Astrocyte (in vitro differentiated cells and primary cell): ENCODE data around the gene ATP6V1F. TPM values are rescaled to one million over a fixed set of nuclear protein-coding genes. Genes with fewer than 3 reads are reported as not detected.

Source experiments
- DNase-seq: peaks from one replicate; pipeline ENCODE4 v3.0.0-alpha.2; 2010; ENCODE audit warnings: low read depth
- FAIRE-seq: peaks from 2 replicates; lab custom pipeline; 2011; peaks lifted over from hg19 to GRCh38; lab: Jason Lieb, UNC
- H2AFZ ChIP-seq: 2 replicates; pipeline ENCODE4 v1.6.0; 2012; ENCODE audit warnings: low read depth, low read length, inconsistent platforms
- H3K27ac ChIP-seq: 2 replicates; pipeline ENCODE4 v1.5.1; 2011; ENCODE audit warnings: low read depth, low read length, inconsistent platforms
- H3K27me3 ChIP-seq: 2 replicates; pipeline ENCODE4 v1.6.0; 2011; ENCODE audit warnings: low read length, inconsistent platforms; ENCODE audit not compliant: insufficient read depth
- H3K36me3 ChIP-seq: 2 replicates; pipeline ENCODE4 v1.5.1; 2011; ENCODE audit warnings: low read length, inconsistent platforms; ENCODE audit not compliant: insufficient read depth
- H3K4me1 ChIP-seq: 2 replicates; pipeline ENCODE4 v1.5.1; 2011; ENCODE audit warnings: low read length, inconsistent platforms; ENCODE audit not compliant: insufficient read depth
- H3K4me2 ChIP-seq: 2 replicates; pipeline ENCODE4 v1.6.0; 2012; ENCODE audit warnings: low read length, inconsistent platforms
- H3K4me3 ChIP-seq: 2 replicates; pipeline ENCODE4 v1.5.1; 2011; ENCODE audit warnings: low read depth, mild to moderate bottlenecking, low read length, inconsistent platforms; ENCODE audit not compliant: insufficient read depth
- H3K79me2 ChIP-seq: 2 replicates; pipeline ENCODE4 v1.6.0; 2012; ENCODE audit warnings: mild to moderate bottlenecking, low read length, inconsistent platforms; ENCODE audit not compliant: insufficient read depth
- H3K9ac ChIP-seq: 2 replicates; pipeline ENCODE4 v1.6.0; 2012; ENCODE audit warnings: mild to moderate bottlenecking, low read length, inconsistent platforms
- H3K9me3 ChIP-seq: 2 replicates; pipeline ENCODE4 v1.5.1; 2012; ENCODE audit warnings: low read depth, mild to moderate bottlenecking, low read length, inconsistent platforms; ENCODE audit not compliant: insufficient read depth
- H4K20me1 ChIP-seq: 2 replicates; pipeline ENCODE4 v1.6.0; 2012; ENCODE audit warnings: low read length, inconsistent platforms; ENCODE audit not compliant: insufficient read depth
- H3K27ac Mint-ChIP-seq: one replicate; pipeline ENCODE4 v1.8.0; 2021; ENCODE audit warnings: mild to moderate bottlenecking, mixed read lengths; ENCODE audit not compliant: unreplicated experiment
- H3K27me3 Mint-ChIP-seq: one replicate; pipeline ENCODE4 v1.8.0; 2021; ENCODE audit warnings: low read depth, mixed read lengths; ENCODE audit not compliant: unreplicated experiment
- H3K36me3 Mint-ChIP-seq: one replicate; pipeline ENCODE4 v1.8.0; 2021; ENCODE audit warnings: low read depth, mixed read lengths; ENCODE audit not compliant: unreplicated experiment
- H3K4me1 Mint-ChIP-seq: one replicate; pipeline ENCODE4 v1.8.0; 2021; ENCODE audit warnings: low read depth, mixed read lengths; ENCODE audit not compliant: unreplicated experiment
- H3K4me3 Mint-ChIP-seq: one replicate; pipeline ENCODE4 v1.8.0; 2021; ENCODE audit warnings: mild to moderate bottlenecking, moderate library complexity, mixed read lengths; ENCODE audit not compliant: unreplicated experiment
- H3K9me3 Mint-ChIP-seq: one replicate; pipeline ENCODE4 v1.8.0; 2021; ENCODE audit warnings: mild to moderate bottlenecking, mixed read lengths; ENCODE audit not compliant: unreplicated experiment
- CTCF ChIP-seq: IDR thresholded peaks from 2 replicates; pipeline ENCODE4 v1.5.1; 2011; ENCODE audit warnings: low read depth, mild to moderate bottlenecking, inconsistent platforms, low read length, moderate library complexity; ENCODE audit not compliant: insufficient read depth
- EZH2 ChIP-seq: IDR thresholded peaks from 2 replicates; pipeline ENCODE4 v1.6.1; 2012; ENCODE audit warnings: mild to moderate bottlenecking, low read length, inconsistent platforms; ENCODE audit not compliant: insufficient read depth
- total RNA-seq: library from RNA; stranded (reverse); gene quantifications from 2 replicates; pipeline ENCODE4 v1.2.1, GENCODE V29; 2021

ATP6V1F gene
- total RNA-seq, 1 donor from 2014 or later = 193 TPM

DNA sequence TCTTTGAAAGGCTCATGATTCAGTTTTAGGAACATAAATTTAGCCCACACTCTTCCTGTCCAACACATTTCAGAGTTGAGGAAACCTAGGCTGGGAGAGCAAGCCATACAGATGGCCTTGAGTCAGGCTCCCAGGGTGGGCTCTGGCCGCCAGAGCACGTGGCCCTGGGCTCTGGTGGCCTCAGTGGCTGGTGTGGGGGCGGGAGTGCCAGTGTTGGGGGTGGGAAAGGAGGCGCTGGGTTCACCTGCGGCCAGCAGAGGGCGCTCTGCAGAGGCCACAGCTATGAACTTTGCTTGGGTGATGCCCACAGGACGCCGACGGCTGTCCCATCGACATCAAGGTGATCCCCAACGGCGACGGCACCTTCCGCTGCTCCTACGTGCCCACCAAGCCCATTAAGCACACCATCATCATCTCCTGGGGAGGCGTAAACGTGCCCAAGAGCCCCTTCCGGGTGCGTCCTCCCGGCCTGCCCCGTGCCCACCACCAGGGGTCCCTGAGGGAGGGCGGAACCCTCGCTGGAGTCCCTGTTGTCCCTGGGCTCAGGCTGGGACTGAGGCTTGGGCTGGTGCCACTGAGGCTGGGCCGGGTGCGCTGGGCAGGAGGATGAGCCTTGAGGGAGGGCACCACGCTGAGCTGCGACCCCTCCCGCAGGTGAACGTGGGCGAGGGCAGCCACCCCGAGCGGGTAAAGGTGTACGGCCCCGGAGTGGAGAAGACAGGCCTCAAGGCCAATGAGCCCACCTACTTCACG is 20.6 kb upstream of the ATP6V1F start:
- peak overlapping the region; percentile 8 for H3K9ac ChIP-seq
- H3K79me2 ChIP-seq = peaks cover 52% of the 10 kb centered on the region
- H3K4me3 ChIP-seq = no peak overlapping the region
- Mint-ChIP-seq H3K9me3 (no peaks in the 10 kb centered on the region), H3K4me3 (no peak overlapping the region), H3K27ac (no peak overlapping the region), H3K27me3 (no peaks in the 10 kb centered on the region), H3K4me1 (no peaks in the 10 kb centered on the region), H3K36me3 (peaks cover 15% of the 10 kb centered on the region)
- no peak overlapping the region for H2AFZ ChIP-seq
- H3K4me2 ChIP-seq = no peak overlapping the region
- H3K4me1 ChIP-seq = peaks cover 11% of the 10 kb centered on the region
- no peak overlapping the region for H3K27ac ChIP-seq
- peaks cover 79% of the 10 kb centered on the region for H3K36me3 ChIP-seq
- TF ChIP-seq EZH2 (no peak), CTCF (peak; percentile 23)
- H4K20me1 ChIP-seq = peaks cover 97% of the 10 kb centered on the region
- no peaks in the 10 kb centered on the region for H3K9me3 ChIP-seq
- peak; percentile 32 for DNase-seq
- H3K27me3 ChIP-seq = no peaks in the 10 kb centered on the region
- no peak for FAIRE-seq

GRCh38 chr7:128842674-128843641 is 19.7 kb upstream of the ATP6V1F start:
- H3K27me3 Mint-ChIP-seq = no peaks in the 10 kb centered on the region
- no peaks in the 10 kb centered on the region for H3K9me3 ChIP-seq
- TF ChIP-seq EZH2 = no peak
- TF ChIP-seq CTCF = no peak
- H3K27me3 ChIP-seq = no peaks in the 10 kb centered on the region
- no peak overlapping the region for H3K9ac ChIP-seq
- H3K27ac ChIP-seq = no peak overlapping the region
- H3K4me3 Mint-ChIP-seq = no peak overlapping the region
- no peak for FAIRE-seq
- no peak for DNase-seq
- no peak overlapping the region for H3K4me2 ChIP-seq
- H3K4me1 Mint-ChIP-seq = no peaks in the 10 kb centered on the region
- H3K36me3 ChIP-seq = peaks cover 78% of the 10 kb centered on the region
- H3K4me1 ChIP-seq = peaks cover 11% of the 10 kb centered on the region
- no peak overlapping the region for H3K27ac Mint-ChIP-seq
- H4K20me1 ChIP-seq = peaks cover 97% of the 10 kb centered on the region
- H3K9me3 Mint-ChIP-seq = no peaks in the 10 kb centered on the region
- no peak overlapping the region for H2AFZ ChIP-seq
- peaks cover 15% of the 10 kb centered on the region for H3K36me3 Mint-ChIP-seq
- no peak overlapping the region for H3K4me3 ChIP-seq
- peaks cover 44% of the 10 kb centered on the region for H3K79me2 ChIP-seq
